Measurements from ENCODE around the gene CMTM4. TPM values are rescaled to one million over a fixed set of nuclear protein-coding genes. Genes with fewer than 3 reads are reported as not detected.

The CMTM4 gene
- polyA plus RNA-seq, 1 of the 3 experiments (the other 2 are of a cell fraction) = 21.7 TPM

- POLR2A ChIA-PET = no interaction called here
- CTCF ChIA-PET = interaction anchor here (1.0 to 2.5 kb wide), 8 partner anchors 11 to 218 kb away, joined by 4 to 66 read pairs (median 9); partner anchors contain the start of gene CMTM4
- WGBS (ENCODE audit: low lambda C conversion rate) = 83% methylated on average over 9 of the region's 9 CpGs
Observed at GRCh38 chr16:66649636-66650205, 46.8 kb downstream of the CMTM4 start.

DNA sequence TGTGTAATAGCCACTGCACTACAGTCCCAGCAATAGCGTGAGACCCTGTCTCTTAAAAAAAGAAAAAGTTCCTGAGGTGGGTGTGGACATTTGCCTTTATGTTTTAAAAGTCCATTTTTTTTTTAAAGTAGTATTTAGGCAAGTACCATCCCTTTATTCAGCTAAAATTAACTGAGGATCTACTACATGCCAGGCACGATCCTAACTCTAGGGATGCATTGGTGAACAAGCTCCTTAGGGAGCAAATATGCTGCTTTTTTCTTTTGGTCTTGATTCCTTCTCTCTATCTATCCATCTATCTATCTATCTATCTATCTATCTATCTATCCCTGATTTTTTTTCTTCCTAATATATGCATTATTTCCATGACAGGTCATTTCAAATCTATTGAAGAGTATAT lies 47.4 kb downstream of the CMTM4 start:
- Histone ChIP-seq H3F3A (replicated peaks; ENCODE audit: insufficient read depth) (no peaks in the 10 kb centered on the region), H3K9me2 (no peaks in the 10 kb centered on the region), H4K20me1 (ENCODE audit: insufficient read depth) (no peaks in the 10 kb centered on the region), H3K4me2 (no peak overlapping the region), H2AFZ (ENCODE audit: low read depth) (no peak overlapping the region), H3K36me3 (replicated peaks in 1 of 2; ENCODE audit: control insufficient read depth in 1 of 2, insufficient read depth in 2 of 2, low read length in 1 of 2) (no peaks in the 10 kb centered on the region), H3K79me2 (ENCODE audit: insufficient read depth) (peaks cover 6% of the 10 kb centered on the region; the same call in 1 of the 2 replicates), H3K4me1 (ENCODE audit: control insufficient read depth in 1 of 2, insufficient read depth in 2 of 2, low read depth in 1 of 2, low read length in 1 of 2) (peaks cover 4 to 6% of the 10 kb centered on the region in 2 experiments; a peak in 1 of 4 replicates), H3K9ac (no peak overlapping the region), H3K27me3 (ENCODE audit: insufficient read depth) (no peaks in the 10 kb centered on the region), H3K9me3 (no peaks in the 10 kb centered on the region), H3K4me3 (ENCODE audit: low read depth in 2 of 2, low read length in 1 of 2) (no peak overlapping the region), H3K27ac (ENCODE audit: low read depth in 2 of 2, low read length in 1 of 2) (no peak overlapping the region)
- POLR2A ChIA-PET = no interaction called here
- CTCF ChIA-PET = interaction anchor here (0.8 to 2.0 kb wide), 2 partner anchors 42 to 213 kb away, joined by 3 to 10 read pairs; no protein-coding TSS in a partner anchor
- 88% methylated on average over 2 of the region's 2 CpGs for WGBS (ENCODE audit: low lambda C conversion rate)
- DNase-seq = no peak
- TF ChIP-seq TAF1 (IDR thresholded peaks at IDR 0.05; ENCODE audit: borderline replicate concordance, low read depth, low read length) = no peak
- no peak for TF ChIP-seq NRF1 (IDR thresholded peaks at IDR 0.05; ENCODE audit: low read depth, low read length)
- TF ChIP-seq USF2 (IDR thresholded peaks at IDR 0.05; ENCODE audit: borderline replicate concordance, low read depth, low read length) = no peak
- TF ChIP-seq EZH2phosphoT487 (IDR thresholded peaks at IDR 0.05; ENCODE audit: borderline replicate concordance, low read depth) = no peak
- no peak for TF ChIP-seq TEAD4 (IDR thresholded peaks at IDR 0.05; ENCODE audit: borderline replicate concordance, insufficient read depth)

More at GRCh38 chr16:66649636-66650205, 46.8 kb downstream of the CMTM4 start:
- Histone ChIP-seq H3K27ac (ENCODE audit: low read depth in 2 of 2, low read length in 1 of 2) (no peak overlapping the region), H3K79me2 (ENCODE audit: insufficient read depth) (peaks cover 9% of the 10 kb centered on the region; the same call in 1 of the 2 replicates), H3K9ac (no peak overlapping the region), H3K27me3 (ENCODE audit: insufficient read depth) (no peaks in the 10 kb centered on the region), H4K20me1 (ENCODE audit: insufficient read depth) (no peaks in the 10 kb centered on the region), H3K4me2 (no peak overlapping the region), H3K36me3 (replicated peaks in 1 of 2; ENCODE audit: control insufficient read depth in 1 of 2, insufficient read depth in 2 of 2, low read length in 1 of 2) (no peaks in the 10 kb centered on the region), H3K9me3 (no peaks in the 10 kb centered on the region), H3F3A (replicated peaks; ENCODE audit: insufficient read depth) (no peaks in the 10 kb centered on the region), H3K4me3 (ENCODE audit: low read depth in 2 of 2, low read length in 1 of 2) (no peak overlapping the region), H3K4me1 (ENCODE audit: control insufficient read depth in 1 of 2, insufficient read depth in 2 of 2, low read depth in 1 of 2, low read length in 1 of 2) (peaks cover 4 to 6% of the 10 kb centered on the region in 2 experiments; a peak in 1 of 4 replicates), H2AFZ (ENCODE audit: low read depth) (no peak overlapping the region), H3K9me2 (no peaks in the 10 kb centered on the region)
- no peak for DNase-seq
- TF ChIP-seq FOXM1 (IDR thresholded peaks at IDR 0.05; ENCODE audit: low read depth) (no peak), SIN3A (IDR thresholded peaks at IDR 0.05; ENCODE audit: borderline replicate concordance, low read depth, low read length) (no peak), CHD2 (IDR thresholded peaks at IDR 0.05; ENCODE audit: low read length, partially characterized antibody) (no peak), MEF2A (IDR thresholded peaks at IDR 0.05; ENCODE audit: borderline replicate concordance, low read depth) (no peak), EZH2phosphoT487 (IDR thresholded peaks at IDR 0.05; ENCODE audit: borderline replicate concordance, low read depth) (no peak), TAF1 (IDR thresholded peaks at IDR 0.05; ENCODE audit: borderline replicate concordance, low read depth, low read length) (no peak), TCF12 (IDR thresholded peaks at IDR 0.05) (no peak)
- TF ChIP-seq, protein P1, sequence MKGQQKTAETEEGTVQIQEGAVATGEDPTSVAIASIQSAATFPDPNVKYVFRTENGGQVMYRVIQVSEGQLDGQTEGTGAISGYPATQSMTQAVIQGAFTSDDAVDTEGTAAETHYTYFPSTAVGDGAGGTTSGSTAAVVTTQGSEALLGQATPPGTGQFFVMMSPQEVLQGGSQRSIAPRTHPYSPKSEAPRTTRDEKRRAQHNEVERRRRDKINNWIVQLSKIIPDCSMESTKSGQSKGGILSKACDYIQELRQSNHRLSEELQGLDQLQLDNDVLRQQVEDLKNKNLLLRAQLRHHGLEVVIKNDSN (IDR thresholded peaks at IDR 0.05; ENCODE audit: borderline replicate concordance, low read depth) = no peak
